Kidney (tissue), 14 donors: Measurements from ENCODE around the gene TRMT44. TPM values are rescaled to one million over a fixed set of nuclear protein-coding genes. Genes with fewer than 3 reads are reported as not detected.
A peak's percentile ranks its signal among the peaks of the same experiment; 100 is the strongest.

Experiments used
- DNase-seq, 5 donors: peaks; one replicate each; pipeline ENCODE4 v3.0.0-alpha.2; 2013 to 2020
- FAIRE-seq: peaks from 2 replicates; lab custom pipeline; 2012; peaks lifted over from hg19 to GRCh38; lab: Jason Lieb, UNC
- H3K27ac ChIP-seq, 2 donors: one replicate each; pipeline ENCODE4 v1.7.0; 2013; ENCODE audit warnings: low read depth in 2 of 2, low read length in 2 of 2, inconsistent platforms in 1 of 2
- H3K27me3 ChIP-seq: one replicate; pipeline ENCODE4 v1.7.1; 2013; ENCODE audit warnings: low read length, inconsistent platforms; ENCODE audit not compliant: control insufficient read depth, insufficient read depth
- H3K36me3 ChIP-seq, 3 donors: one replicate each; pipeline versions ENCODE4 v1.7.0 to v1.7.1; 2013; ENCODE audit warnings: low read length in 3 of 3, control low read depth in 1 of 3, inconsistent platforms in 1 of 3; ENCODE audit not compliant: insufficient read depth in 3 of 3, control insufficient read depth in 2 of 3
- H3K4me1 ChIP-seq, 3 donors: one replicate each; pipeline versions ENCODE4 v1.7.0 to v1.7.1; 2013; ENCODE audit warnings: low read length in 3 of 3, inconsistent platforms in 1 of 3, low read depth in 1 of 3; ENCODE audit not compliant: control insufficient read depth in 2 of 3, insufficient read depth in 2 of 3
- H3K4me3 ChIP-seq, 3 donors: one replicate each; pipeline versions ENCODE4 v1.7.0 to v1.8.1; 2013; ENCODE audit warnings: low read length in 3 of 3, control low read depth in 1 of 3, inconsistent platforms in 1 of 3
- H3K9ac ChIP-seq, 3 donors: one replicate each; pipeline versions ENCODE4 v1.7.0 to v1.7.1; 2013; ENCODE audit warnings: low read length in 3 of 3, control low read depth in 1 of 3, inconsistent platforms in 1 of 3
- H3K9me3 ChIP-seq, 3 donors: one replicate each; pipeline versions ENCODE4 v1.7.0 to v1.7.1; 2013; ENCODE audit warnings: low read length in 3 of 3, control low read depth in 1 of 3, inconsistent platforms in 1 of 3; ENCODE audit not compliant: control insufficient read depth in 2 of 3, insufficient read depth in 1 of 3
- CTCF ChIP-seq: IDR thresholded peaks from 3 replicates; pipeline ENCODE4 v1.5.1; 2012; ENCODE audit warnings: mild to moderate bottlenecking, moderate library complexity, borderline replicate concordance; ENCODE audit not compliant: insufficient read depth; ENCODE audit errors: extremely low read depth
- intact Hi-C: fragments of 100-400 bp; cut with DNase I; formaldehyde crosslinking; loops from one replicate; pipeline ENCODE4 v1.11.1; 2022
- polyA plus RNA-seq: library from polyadenylated mRNA; stranded (reverse); fragments of 350-450 nt; fragmentation: Illumina TruSeq; extraction: RNeasy Lipid Tissue Mini Kit (QIAGEN cat#74804); gene quantifications from one replicate; pipeline ENCODE4 v1.2.3, GENCODE V29; 2014; ENCODE audit warnings: low read depth, low replicate concordance; ENCODE audit not compliant: insufficient read depth
- total RNA-seq: library from RNA; stranded (reverse); fragmentation: NEBNext Ultra II Directional; extraction: Animal tissue kit (Norgen Biotek cat#: 25700); gene quantifications from one replicate; pipeline ENCODE4 v1.2.1, GENCODE V29; 2021
- donor health status: control.
- donor health status: control.
- donor health status: control.
- donor health status: control.
- donor health status: control.
- donor health status: DM: yes; HTN: yes; CAD: no.
- donor health status: Normal renal cell carcinoma (clear cell type).

Gene TRMT44
- total and polyA plus RNA-seq, 2 donors from 2014 or later, result 5.1 to 20.1 TPM

DNA sequence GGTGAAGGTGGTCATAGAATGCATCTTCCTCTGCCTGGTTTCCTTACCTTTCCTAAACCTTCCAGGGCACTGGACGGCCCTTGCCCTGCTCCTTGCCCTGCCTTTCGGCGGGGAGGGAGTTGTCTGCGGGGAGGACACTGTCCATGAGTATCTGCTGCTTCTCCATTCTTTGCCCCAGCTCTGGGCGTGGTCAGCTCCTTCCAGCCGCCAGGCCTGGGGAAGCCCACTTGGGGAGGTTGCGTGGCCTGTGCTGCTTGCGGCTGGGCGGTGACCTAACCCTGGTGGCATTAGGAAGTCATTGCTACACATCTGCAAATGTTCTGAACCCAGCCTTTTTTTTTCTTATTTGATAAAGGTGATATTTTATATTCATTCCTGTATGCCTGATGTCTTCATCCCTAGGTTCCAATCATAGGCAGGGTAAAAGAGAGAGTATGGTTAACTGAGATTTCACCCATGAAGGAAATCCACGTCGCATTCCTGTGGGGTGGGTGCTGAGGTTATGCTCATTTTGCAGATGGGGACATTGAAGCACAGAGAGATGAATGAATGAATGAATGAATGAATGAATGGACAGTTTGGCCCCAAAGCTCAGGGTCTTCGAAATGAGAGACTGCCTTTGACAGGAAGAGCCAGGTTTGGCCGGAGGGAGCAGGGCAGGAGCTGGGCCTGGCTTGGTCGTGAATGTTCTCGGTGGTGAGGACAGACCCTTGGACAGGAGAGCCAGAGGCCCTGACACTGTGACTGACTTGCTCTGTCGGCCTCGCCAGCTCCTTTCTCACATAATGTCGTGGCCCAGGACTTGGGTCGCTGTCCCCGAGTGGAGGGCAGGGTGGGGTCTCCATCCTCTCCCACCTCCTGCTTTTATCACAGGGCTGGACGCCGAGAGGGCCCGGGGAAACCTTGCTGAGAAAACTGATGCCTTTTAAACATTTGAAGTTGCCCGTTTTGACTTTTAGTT, 81.9 kb downstream of the TRMT44 start:
- H3K4me3 ChIP-seq, result no peak overlapping the region
- H3K4me1 ChIP-seq, result no peaks in the 10 kb centered on the region
- H3K27ac ChIP-seq, result no peak overlapping the region
- H3K9me3 ChIP-seq, result no peaks in the 10 kb centered on the region
- no peak overlapping the region for H3K9ac ChIP-seq
- no peaks in the 10 kb centered on the region for H3K36me3 ChIP-seq
- intact Hi-C loops, result no loop called here
- DNase-seq, result no peak
- no peaks in the 10 kb centered on the region for H3K27me3 ChIP-seq
- TF ChIP-seq CTCF, result no peak
- no peak for FAIRE-seq

GRCh38 chr4:8523175-8523574, 82.6 kb downstream of the TRMT44 start:
- H3K4me3 ChIP-seq, result no peak overlapping the region
- H3K36me3 ChIP-seq, result no peaks in the 10 kb centered on the region
- no peaks in the 10 kb centered on the region for H3K4me1 ChIP-seq
- no peak for TF ChIP-seq CTCF
- DNase-seq, result no peak
- no peaks in the 10 kb centered on the region for H3K9me3 ChIP-seq
- FAIRE-seq, result no peak
- H3K27ac ChIP-seq, result no peak overlapping the region
- intact Hi-C loops, result no loop called here
- H3K27me3 ChIP-seq, result no peaks in the 10 kb centered on the region
- H3K9ac ChIP-seq, result no peak overlapping the region

- DNase-seq, result peak in 1 of 5 donors; percentile 15
- H3K27ac ChIP-seq, result no peak overlapping the region
- no peak overlapping the region for H3K4me3 ChIP-seq
- no peaks in the 10 kb centered on the region for H3K36me3 ChIP-seq
- H3K9ac ChIP-seq, result no peak overlapping the region
- H3K9me3 ChIP-seq, result no peaks in the 10 kb centered on the region
- TF ChIP-seq CTCF, result no peak
- H3K4me1 ChIP-seq, result no peaks in the 10 kb centered on the region
- H3K27me3 ChIP-seq, result no peaks in the 10 kb centered on the region
- FAIRE-seq, result no peak
- intact Hi-C loops, result no loop called here
These were observed 83.2 kb downstream of the TRMT44 start for GRCh38 chr4:8523766-8524165.
